ENCODE data around the gene PSME3.
"Not testable (repeated sequence)": the region's sequence is repeated elsewhere in the genome, so short reads cannot be mapped to it uniquely, and the experiment has no call there.

PSME3 gene

GRCh38 chr17:42855048-42855596 lies 21.9 kb downstream of the PSME3 start:
- H3K4me3 ChIP-seq (ENCODE audit: low read depth, low read length) = no peak overlapping the region
- no peak for TF ChIP-seq CTCF (IDR thresholded peaks at IDR 0.05; ENCODE audit: insufficient read depth, low read depth, low read length, missing control alignments)
- no peak for DNase-seq (ENCODE audit: low read depth)

GRCh38 chr17:42856093-42856492 lies 22.9 kb downstream of the PSME3 start:
- not testable (repeated sequence) for DNase-seq (ENCODE audit: low read depth)

GRCh38 chr17:42856516-42856915 lies 23.3 kb downstream of the PSME3 start:
- DNase-seq (ENCODE audit: low read depth); H3K4me3 ChIP-seq (ENCODE audit: low read depth, low read length): not testable (repeated sequence)

More at GRCh38 chr17:42856093-42856492, 22.9 kb downstream of the PSME3 start:
- not testable (repeated sequence) for H3K4me3 ChIP-seq (ENCODE audit: low read depth, low read length)

GRCh38 chr17:42857389-42857788 lies 24.2 kb downstream of the PSME3 start:
- H3K4me3 ChIP-seq (ENCODE audit: low read depth, low read length) = no peak overlapping the region
- TF ChIP-seq CTCF (IDR thresholded peaks at IDR 0.05; ENCODE audit: insufficient read depth, low read depth, low read length, missing control alignments) = no peak
- DNase-seq (ENCODE audit: low read depth) = no peak

GRCh38 chr17:42865638-42866094 lies 32.5 kb downstream of the PSME3 start:
- no peak for DNase-seq (ENCODE audit: low read depth)
- TF ChIP-seq CTCF (IDR thresholded peaks at IDR 0.05; ENCODE audit: insufficient read depth, low read depth, low read length, missing control alignments) = no peak
- no peak overlapping the region for H3K4me3 ChIP-seq (ENCODE audit: low read depth, low read length)

- H3K4me3 ChIP-seq (ENCODE audit: low read depth, low read length) = no peak overlapping the region
- DNase-seq (ENCODE audit: low read depth) = no peak
- no peak for TF ChIP-seq CTCF (IDR thresholded peaks at IDR 0.05; ENCODE audit: insufficient read depth, low read depth, low read length, missing control alignments)
Observed at GRCh38 chr17:42866216-42866615, 33.0 kb downstream of the PSME3 start.

- no peak overlapping the region for H3K4me3 ChIP-seq (ENCODE audit: low read depth, low read length)
Observed at GRCh38 chr17:42866631-42867575, 33.7 kb downstream of the PSME3 start.

GRCh38 chr17:42867694-42868261 lies 34.6 kb downstream of the PSME3 start:
- not testable (repeated sequence) for H3K4me3 ChIP-seq (ENCODE audit: low read depth, low read length); DNase-seq (ENCODE audit: low read depth)

More at GRCh38 chr17:42866631-42867575, 33.7 kb downstream of the PSME3 start:
- no peak for DNase-seq (ENCODE audit: low read depth)
- no peak for TF ChIP-seq CTCF (IDR thresholded peaks at IDR 0.05; ENCODE audit: insufficient read depth, low read depth, low read length, missing control alignments)
